K562 (cell line): Measurements from ENCODE around the gene KRT16. TPM values are rescaled to one million over a fixed set of nuclear protein-coding genes. Genes with fewer than 3 reads are reported as not detected.
A peak's percentile ranks its signal among the peaks of the same experiment; 100 is the strongest.

Experiments used
- ARID3B ChIP-seq: fragments of 250-450 bp; sonication (Bioruptor Pico); IDR thresholded peaks from 2 replicates; pipeline ENCODE4 v1.4.0; 2020; ENCODE audit warnings: borderline replicate concordance
- ATF4 ChIP-seq: fragments of 450-650 bp; formaldehyde crosslinking; IDR thresholded peaks from 2 replicates; pipeline ENCODE4 v1.4.0; 2022; ENCODE audit warnings: mild to moderate bottlenecking, moderate library complexity
- BRD4 ChIP-seq: fragments of 200-600 bp; sonication (generic); IDR thresholded peaks from 2 replicates; pipeline ENCODE4 v1.6.1; 2017; ENCODE audit warnings: inconsistent platforms
- CBX8 ChIP-seq: fragments of 200-600 bp; sonication (generic); IDR thresholded peaks from 2 replicates; pipeline ENCODE4 v1.6.1; 2012; ENCODE audit warnings: borderline replicate concordance, mixed run types, low read depth, mild to moderate bottlenecking, moderate library complexity, mixed read lengths, low read length, control low read depth, inconsistent platforms; ENCODE audit not compliant: poor library complexity, severe bottlenecking; ENCODE audit errors: extremely low read depth
- CC2D1A ChIP-seq: fragments of 450-650 bp; IDR thresholded peaks from 2 replicates; pipeline ENCODE4 v1.6.1; 2017; ENCODE audit warnings: mild to moderate bottlenecking
- CCNT2 ChIP-seq: IDR thresholded peaks from 2 replicates; pipeline ENCODE4 v1.6.1; 2011; ENCODE audit warnings: borderline replicate concordance, low read depth, mild to moderate bottlenecking, moderate library complexity, mixed read lengths, low read length; ENCODE audit not compliant: insufficient read length; ENCODE audit errors: extremely low read depth
- MECOM ChIP-seq: fragments of 250-450 bp; sonication (Bioruptor Pico); IDR thresholded peaks from 2 replicates; pipeline ENCODE4 v1.8.0; 2022; ENCODE audit warnings: inconsistent platforms
- NEUROD1 ChIP-seq: fragments of 150-350 bp; IDR thresholded peaks from 2 replicates; pipeline ENCODE4 v1.6.1; 2014; ENCODE audit warnings: borderline replicate concordance, low read length, low read depth; ENCODE audit not compliant: partially characterized antibody
- PHB ChIP-seq: fragments of 250-450 bp; sonication (Bioruptor Pico); IDR thresholded peaks from 2 replicates; pipeline ENCODE4 v1.5.0; 2021
- RAD21 ChIP-seq, 2 experiments: fragments of 250-450 bp in 1 of 2; fragments of 450-650 bp in 1 of 2; sonication (Bioruptor Pico) in 1 of 2; formaldehyde crosslinking in 1 of 2; IDR thresholded peaks in 1 of 2; conservative IDR thresholded peaks in 1 of 2; 2 replicates each; pipeline versions ENCODE4 v1.4.0 to v1.8.0; 2020 to 2022; ENCODE audit warnings: mild to moderate bottlenecking in 2 of 2, moderate library complexity in 1 of 2
- STAT6 ChIP-seq: sonication (generic); formaldehyde crosslinking; IDR thresholded peaks from 2 replicates; pipeline ENCODE4 v1.8.1; 2023; ENCODE audit warnings: mild to moderate bottlenecking, missing genetic modification reagents
- ZBTB7A ChIP-seq: IDR thresholded peaks from 2 replicates; pipeline ENCODE4 v1.6.1; 2011; ENCODE audit warnings: low read depth, mild to moderate bottlenecking, low read length, moderate library complexity, borderline replicate concordance; ENCODE audit not compliant: control insufficient read depth
- ZNF76 ChIP-seq: fragments of 250-450 bp; sonication (Bioruptor Pico); IDR thresholded peaks from 2 replicates; pipeline ENCODE4 v1.4.0; 2020; ENCODE audit warnings: mild to moderate bottlenecking, moderate library complexity, borderline replicate concordance
- polyA plus RNA-seq, 8 experiments: library from polyadenylated mRNA; depleted of rRNA in 4 of 8; stranded (reverse) in 5 of 8; unstranded in 3 of 8; fragments of >200 nt; fragmentation: Nextera tagmentation in 2 of 8; fragmentation: Illumina TruSeq in 1 of 8; extraction: Ambion mirVana in 2 of 8; extraction: Trizol in 1 of 8; gene quantifications; 2 replicates each; pipeline versions ENCODE4 v1.2.1 to v1.2.3, GENCODE V29; 2011 to 2014; ENCODE audit warnings: inconsistent platforms in 1 of 8, missing spikeins in 1 of 8
- total RNA-seq, 7 experiments: library from RNA; depleted of rRNA in 6 of 7; stranded (reverse); fragments of >200 nt in 6 of 7; fragmentation: Illumina TruSeq in 2 of 7; extraction: Trizol in 2 of 7; gene quantifications; 2 replicates each; pipeline versions ENCODE4 v1.2.1 to v1.2.3, GENCODE V29; 2011 to 2021; ENCODE audit warnings: low replicate concordance in 1 of 7
- TF ChIP-seq, protein P1 (sequence below): fragments of 250-450 bp; sonication (Bioruptor Pico); IDR thresholded peaks from 2 replicates; pipeline ENCODE4 v1.8.0; 2022; ENCODE audit warnings: inconsistent platforms
- TF ChIP-seq, protein P2 (sequence below): fragments of 450-650 bp; formaldehyde crosslinking; IDR thresholded peaks from 2 replicates; pipeline ENCODE4 v1.4.0; 2020; ENCODE audit warnings: mild to moderate bottlenecking, moderate library complexity
- TF ChIP-seq, protein P3 (sequence below), 3 experiments: IDR thresholded peaks in 2 of 3; conservative IDR thresholded peaks in 1 of 3; 2 replicates each; pipeline ENCODE4 v1.5.1; 2011 to 2012; ENCODE audit warnings: low read length in 3 of 3, mild to moderate bottlenecking in 3 of 3, control low read depth in 2 of 3, improper control_type of control experiment in 1 of 3, inconsistent platforms in 1 of 3, low read depth in 1 of 3, mixed read lengths in 1 of 3, moderate library complexity in 1 of 3; ENCODE audit not compliant: insufficient read depth in 2 of 3

Gene KRT16
- total and polyA plus RNA-seq, 9 of the 15 experiments (the other 6 are each of a cell fraction or from before 2014, with no cell fraction given) = 0.04 TPM; not detected in 8

GRCh38 chr17:41647940-41648410 is 35.4 kb upstream of the KRT16 start (continued):
- no peak for TF ChIP-seq NEUROD1
- peak; percentile 90 for TF ChIP-seq ZBTB7A
- no peak for TF ChIP-seq STAT6 (CRISPR knock-in tag)
- no peak for TF ChIP-seq PHB (CRISPR knock-in tag)
- no peak for TF ChIP-seq CBX8
- TF ChIP-seq CCNT2 = no peak
- TF ChIP-seq ATF4 (CRISPR knock-in tag) = no peak
- TF ChIP-seq, protein P1, sequence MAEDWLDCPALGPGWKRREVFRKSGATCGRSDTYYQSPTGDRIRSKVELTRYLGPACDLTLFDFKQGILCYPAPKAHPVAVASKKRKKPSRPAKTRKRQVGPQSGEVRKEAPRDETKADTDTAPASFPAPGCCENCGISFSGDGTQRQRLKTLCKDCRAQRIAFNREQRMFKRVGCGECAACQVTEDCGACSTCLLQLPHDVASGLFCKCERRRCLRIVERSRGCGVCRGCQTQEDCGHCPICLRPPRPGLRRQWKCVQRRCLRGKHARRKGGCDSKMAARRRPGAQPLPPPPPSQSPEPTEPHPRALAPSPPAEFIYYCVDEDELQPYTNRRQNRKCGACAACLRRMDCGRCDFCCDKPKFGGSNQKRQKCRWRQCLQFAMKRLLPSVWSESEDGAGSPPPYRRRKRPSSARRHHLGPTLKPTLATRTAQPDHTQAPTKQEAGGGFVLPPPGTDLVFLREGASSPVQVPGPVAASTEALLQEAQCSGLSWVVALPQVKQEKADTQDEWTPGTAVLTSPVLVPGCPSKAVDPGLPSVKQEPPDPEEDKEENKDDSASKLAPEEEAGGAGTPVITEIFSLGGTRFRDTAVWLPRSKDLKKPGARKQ (CRISPR knock-in tag) = no peak
- TF ChIP-seq CC2D1A = peak; percentile 78
- 0 out of 2 replicates have a peak, but pooled peaks have one; percentile 8 for TF ChIP-seq ZNF76 (CRISPR knock-in tag)
- no peak for TF ChIP-seq ARID3B (CRISPR knock-in tag)
- no peak for TF ChIP-seq MECOM (CRISPR knock-in tag)
- peak; percentile 87 to 97 for TF ChIP-seq RAD21 (CRISPR knock-in tag; conservative IDR thresholded peaks at IDR 0.05 in 1 of 2, IDR thresholded peaks at IDR 0.05 in 1 of 2)
- TF ChIP-seq, protein P2, sequence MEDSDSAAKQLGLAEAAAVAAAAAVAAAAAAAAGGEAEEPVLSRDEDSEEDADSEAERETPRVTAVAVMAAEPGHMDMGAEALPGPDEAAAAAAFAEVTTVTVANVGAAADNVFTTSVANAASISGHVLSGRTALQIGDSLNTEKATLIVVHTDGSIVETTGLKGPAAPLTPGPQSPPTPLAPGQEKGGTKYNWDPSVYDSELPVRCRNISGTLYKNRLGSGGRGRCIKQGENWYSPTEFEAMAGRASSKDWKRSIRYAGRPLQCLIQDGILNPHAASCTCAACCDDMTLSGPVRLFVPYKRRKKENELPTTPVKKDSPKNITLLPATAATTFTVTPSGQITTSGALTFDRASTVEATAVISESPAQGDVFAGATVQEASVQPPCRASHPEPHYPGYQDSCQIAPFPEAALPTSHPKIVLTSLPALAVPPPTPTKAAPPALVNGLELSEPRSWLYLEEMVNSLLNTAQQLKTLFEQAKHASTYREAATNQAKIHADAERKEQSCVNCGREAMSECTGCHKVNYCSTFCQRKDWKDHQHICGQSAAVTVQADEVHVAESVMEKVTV (CRISPR knock-in tag) = peak; percentile 52
- no peak for TF ChIP-seq BRD4
- TF ChIP-seq, protein P3, sequence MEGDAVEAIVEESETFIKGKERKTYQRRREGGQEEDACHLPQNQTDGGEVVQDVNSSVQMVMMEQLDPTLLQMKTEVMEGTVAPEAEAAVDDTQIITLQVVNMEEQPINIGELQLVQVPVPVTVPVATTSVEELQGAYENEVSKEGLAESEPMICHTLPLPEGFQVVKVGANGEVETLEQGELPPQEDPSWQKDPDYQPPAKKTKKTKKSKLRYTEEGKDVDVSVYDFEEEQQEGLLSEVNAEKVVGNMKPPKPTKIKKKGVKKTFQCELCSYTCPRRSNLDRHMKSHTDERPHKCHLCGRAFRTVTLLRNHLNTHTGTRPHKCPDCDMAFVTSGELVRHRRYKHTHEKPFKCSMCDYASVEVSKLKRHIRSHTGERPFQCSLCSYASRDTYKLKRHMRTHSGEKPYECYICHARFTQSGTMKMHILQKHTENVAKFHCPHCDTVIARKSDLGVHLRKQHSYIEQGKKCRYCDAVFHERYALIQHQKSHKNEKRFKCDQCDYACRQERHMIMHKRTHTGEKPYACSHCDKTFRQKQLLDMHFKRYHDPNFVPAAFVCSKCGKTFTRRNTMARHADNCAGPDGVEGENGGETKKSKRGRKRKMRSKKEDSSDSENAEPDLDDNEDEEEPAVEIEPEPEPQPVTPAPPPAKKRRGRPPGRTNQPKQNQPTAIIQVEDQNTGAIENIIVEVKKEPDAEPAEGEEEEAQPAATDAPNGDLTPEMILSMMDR (IDR thresholded peaks at IDR 0.05 in 2 of 3, conservative IDR thresholded peaks at IDR 0.05 in 1 of 3; ENCODE audit: insufficient read depth in 2 of 3, low read depth in 1 of 3, low read length in 3 of 3) = peak; percentile 93 to 97 (median 94)
